SHP77 treated with DMSO at 0.1 percent for 48 hours (cell line): ENCODE data around the gene OSBPL3.

Experiments
- DNase-seq: peaks from one replicate; lab custom pipeline; 2025; lab: John Stamatoyannopoulos, UW

OSBPL3 gene

GRCh38 chr7:24980534-24981170, 674 bp upstream of the OSBPL3 start:
- DNase-seq: no peak

GRCh38 chr7:24979470-24979862, 512 bp downstream of the OSBPL3 start:
- no peak for DNase-seq

- no peak for DNase-seq
Observed at GRCh38 chr7:24978843-24979469, 1.0 kb downstream of the OSBPL3 start.

GRCh38 chr7:24975644-24976260, 4.2 kb downstream of the OSBPL3 start:
- no peak for DNase-seq

GRCh38 chr7:24975172-24975571, 4.8 kb downstream of the OSBPL3 start:
- DNase-seq: no peak

GRCh38 chr7:24974026-24974832, 5.7 kb downstream of the OSBPL3 start:
- DNase-seq: no peak

- no peak for DNase-seq
Observed at GRCh38 chr7:24972991-24973390, 7.0 kb downstream of the OSBPL3 start.

- no peak for DNase-seq
Observed at GRCh38 chr7:24972166-24972477, 7.9 kb downstream of the OSBPL3 start.

- DNase-seq: no peak
Observed at GRCh38 chr7:24971333-24972165, 8.4 kb downstream of the OSBPL3 start.

GRCh38 chr7:24970676-24971075, 9.3 kb downstream of the OSBPL3 start:
- no peak for DNase-seq

GRCh38 chr7:24968165-24968564, 11.8 kb downstream of the OSBPL3 start:
- DNase-seq: no peak

GRCh38 chr7:24967696-24968095, 12.3 kb downstream of the OSBPL3 start:
- DNase-seq: no peak

- DNase-seq: no peak
Observed at GRCh38 chr7:24966802-24967201, 13.2 kb downstream of the OSBPL3 start.

GRCh38 chr7:24965831-24966708, 13.9 kb downstream of the OSBPL3 start:
- DNase-seq: no peak

GRCh38 chr7:24964191-24964590, 15.8 kb downstream of the OSBPL3 start:
- DNase-seq: no peak

GRCh38 chr7:24963218-24963617, 16.8 kb downstream of the OSBPL3 start:
- DNase-seq: no peak

- DNase-seq: no peak
Observed at GRCh38 chr7:24962418-24962962, 17.5 kb downstream of the OSBPL3 start.

- no peak for DNase-seq
Observed at GRCh38 chr7:24959735-24960485, 20.1 kb downstream of the OSBPL3 start.

GRCh38 chr7:24958399-24958798, 21.6 kb downstream of the OSBPL3 start:
- DNase-seq: no peak

- no peak for DNase-seq
Observed at GRCh38 chr7:24956021-24956420, 24.0 kb downstream of the OSBPL3 start.
